Glutamatergic neuron (in vitro differentiated cells): ENCODE measurements around the gene RND1. TPM values are rescaled to one million over a fixed set of nuclear protein-coding genes. Genes with fewer than 3 reads are reported as not detected.

Source experiments
- DNase-seq: peaks from one replicate; pipeline ENCODE4 v3.0.0; 2022
- H3K27ac Mint-ChIP-seq: one replicate; pipeline ENCODE4 v1.8.0; 2020; ENCODE audit warnings: mild to moderate bottlenecking, mixed read lengths, inconsistent platforms; ENCODE audit not compliant: unreplicated experiment
- H3K27me3 Mint-ChIP-seq: one replicate; pipeline ENCODE4 v1.8.0; 2020; ENCODE audit warnings: mild to moderate bottlenecking, moderate library complexity, mixed read lengths, inconsistent platforms; ENCODE audit not compliant: unreplicated experiment
- H3K36me3 Mint-ChIP-seq: one replicate; pipeline ENCODE4 v1.8.0; 2020; ENCODE audit warnings: mild to moderate bottlenecking, mixed read lengths, inconsistent platforms; ENCODE audit not compliant: unreplicated experiment
- H3K4me1 Mint-ChIP-seq: one replicate; pipeline ENCODE4 v1.8.0; 2020; ENCODE audit warnings: mild to moderate bottlenecking, low read depth, mixed read lengths, inconsistent platforms; ENCODE audit not compliant: unreplicated experiment
- H3K4me3 Mint-ChIP-seq: one replicate; pipeline ENCODE4 v1.8.0; 2020; ENCODE audit warnings: mild to moderate bottlenecking, mixed read lengths, inconsistent platforms; ENCODE audit not compliant: unreplicated experiment
- H3K9me3 Mint-ChIP-seq: one replicate; pipeline ENCODE4 v1.8.0; 2020; ENCODE audit warnings: mild to moderate bottlenecking, moderate library complexity, mixed read lengths, inconsistent platforms; ENCODE audit not compliant: unreplicated experiment
- CTCF ChIP-seq: fragments of 200-600 bp; sonication (generic); IDR thresholded peaks from one replicate; pipeline ENCODE4 v1.5.0; 2021; ENCODE audit not compliant: partially characterized antibody, unreplicated experiment
- total RNA-seq: library from RNA; stranded (reverse); fragmentation: NEBNext Ultra II Directional; extraction: Animal tissue kit (Norgen Biotek cat#: 25700); gene quantifications from one replicate; pipeline ENCODE4 v1.2.1, GENCODE V29; 2021; ENCODE audit not compliant: unreplicated experiment

The RND1 gene
- total RNA-seq, 1 donor from 2014 or later = 1.8 TPM

- no peak overlapping the region for H3K27ac Mint-ChIP-seq
- peaks cover 7% of the 10 kb centered on the region for H3K9me3 Mint-ChIP-seq
- no peak for DNase-seq
- H3K4me3 Mint-ChIP-seq = no peak overlapping the region
- H3K4me1 Mint-ChIP-seq = peaks cover 10% of the 10 kb centered on the region
- H3K27me3 Mint-ChIP-seq = peaks cover 9% of the 10 kb centered on the region
- H3K36me3 Mint-ChIP-seq = no peaks in the 10 kb centered on the region
- no peak for TF ChIP-seq CTCF
Observed at GRCh38 chr12:48869191-48869590, 3.5 kb upstream of the RND1 start.

GRCh38 chr12:48868451-48868850, 2.8 kb upstream of the RND1 start:
- Mint-ChIP-seq H3K27ac (no peak overlapping the region), H3K27me3 (peaks cover 9% of the 10 kb centered on the region)

GRCh38 chr12:48866052-48866711, 512 bp upstream of the RND1 start:
- Mint-ChIP-seq H3K9me3 (peaks cover 7% of the 10 kb centered on the region), H3K27me3 (peaks cover 14% of the 10 kb centered on the region), H3K4me1 (peaks cover 17% of the 10 kb centered on the region), H3K27ac (peak overlapping the region; percentile 79), H3K4me3 (peak overlapping the region; percentile 98), H3K36me3 (no peaks in the 10 kb centered on the region)
- no peak for DNase-seq
- no peak for TF ChIP-seq CTCF

More at GRCh38 chr12:48868451-48868850, 2.8 kb upstream of the RND1 start:
- no peaks in the 10 kb centered on the region for H3K36me3 Mint-ChIP-seq
- no peak for DNase-seq
- H3K4me1 Mint-ChIP-seq = peaks cover 10% of the 10 kb centered on the region
- H3K4me3 Mint-ChIP-seq = no peak overlapping the region
- TF ChIP-seq CTCF = no peak
- peaks cover 7% of the 10 kb centered on the region for H3K9me3 Mint-ChIP-seq

- peaks cover 15% of the 10 kb centered on the region for H3K27me3 Mint-ChIP-seq
- peaks cover 5% of the 10 kb centered on the region for H3K9me3 Mint-ChIP-seq
- H3K4me1 Mint-ChIP-seq = peaks cover 17% of the 10 kb centered on the region
- H3K4me3 Mint-ChIP-seq = peak overlapping the region; percentile 34
- DNase-seq = no peak
- TF ChIP-seq CTCF = no peak
- H3K36me3 Mint-ChIP-seq = no peaks in the 10 kb centered on the region
- H3K27ac Mint-ChIP-seq = peak overlapping the region; percentile 8
Observed at GRCh38 chr12:48863291-48863690, 2.4 kb downstream of the RND1 start.

GRCh38 chr12:48862760-48863159, 2.9 kb downstream of the RND1 start:
- Mint-ChIP-seq H3K27ac (no peak overlapping the region), H3K36me3 (no peaks in the 10 kb centered on the region), H3K4me3 (no peak overlapping the region), H3K9me3 (peaks cover 5% of the 10 kb centered on the region), H3K27me3 (peaks cover 15% of the 10 kb centered on the region), H3K4me1 (peaks cover 17% of the 10 kb centered on the region)
- no peak for TF ChIP-seq CTCF
- DNase-seq = no peak
